ENCODE data around the gene CFAP46.

GRCh38 chr10:132978542-132978941 lies 36.2 kb upstream of the CFAP46 start:
- TF ChIP-seq CTCF (IDR thresholded peaks at IDR 0.05; ENCODE audit: poor library complexity), result no peak
- TF ChIP-seq EZH2 (IDR thresholded peaks at IDR 0.05; ENCODE audit: borderline replicate concordance), result no peak

Measured in hepatocyte (in vitro differentiated cells).